ENCODE results near the gene ZBTB38.

DNA sequence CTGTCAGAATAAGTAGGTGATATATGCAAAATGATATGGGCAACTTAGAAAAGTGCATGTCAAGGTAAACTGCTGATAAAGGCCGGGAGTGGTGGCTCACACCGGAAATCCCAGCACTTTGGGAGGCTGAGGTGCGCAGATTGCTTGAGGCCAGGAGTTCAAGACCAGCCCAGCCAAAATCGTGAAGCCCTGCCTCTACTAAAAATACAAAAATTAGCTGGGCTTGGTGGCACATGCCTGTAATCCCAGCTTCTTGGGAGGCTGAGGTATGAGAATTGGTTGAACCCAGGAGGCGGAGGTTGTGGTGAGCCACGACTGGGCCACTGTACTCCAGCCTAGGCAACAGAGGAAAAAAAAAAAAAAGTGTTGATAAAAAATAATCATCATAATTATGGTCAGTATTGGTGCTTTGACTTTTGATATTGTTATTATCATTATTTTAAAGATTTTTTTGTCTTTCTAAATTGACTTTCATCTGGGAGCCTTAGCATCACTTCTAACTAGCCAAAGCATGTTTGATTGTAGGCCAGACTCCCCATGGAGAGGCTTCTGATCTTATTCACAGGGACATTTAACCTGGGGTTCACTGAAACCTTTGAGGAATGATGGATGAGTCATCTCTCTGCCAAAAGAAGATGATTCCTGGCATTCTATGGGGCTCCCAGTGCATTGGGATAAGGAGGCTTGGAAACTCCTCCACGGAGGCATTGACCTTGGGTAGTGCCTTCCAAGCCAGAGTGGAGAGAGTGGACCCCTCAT lies 5.6 kb downstream of the ZBTB38 start:
- TF ChIP-seq EZH2 (IDR thresholded peaks at IDR 0.05; ENCODE audit: insufficient read depth, poor library complexity, severe bottlenecking) (no peak), EZH2phosphoT487 (IDR thresholded peaks at IDR 0.05; ENCODE audit: insufficient read depth, low read depth) (no peak)

All from GM23248 (cell line).